GM12874 (cell line): ENCODE measurements around the gene RPP25.

Source experiments
- TF ChIP-seq, protein P1 (sequence below): IDR thresholded peaks from 2 replicates; pipeline ENCODE4 v1.5.1; 2011; ENCODE audit warnings: low read depth, mild to moderate bottlenecking, control low read depth, low read length, moderate library complexity; ENCODE audit not compliant: insufficient read depth

The RPP25 gene

GRCh38 chr15:74957476-74958035 is 984 bp upstream of the RPP25 start:
- TF ChIP-seq, protein P1, sequence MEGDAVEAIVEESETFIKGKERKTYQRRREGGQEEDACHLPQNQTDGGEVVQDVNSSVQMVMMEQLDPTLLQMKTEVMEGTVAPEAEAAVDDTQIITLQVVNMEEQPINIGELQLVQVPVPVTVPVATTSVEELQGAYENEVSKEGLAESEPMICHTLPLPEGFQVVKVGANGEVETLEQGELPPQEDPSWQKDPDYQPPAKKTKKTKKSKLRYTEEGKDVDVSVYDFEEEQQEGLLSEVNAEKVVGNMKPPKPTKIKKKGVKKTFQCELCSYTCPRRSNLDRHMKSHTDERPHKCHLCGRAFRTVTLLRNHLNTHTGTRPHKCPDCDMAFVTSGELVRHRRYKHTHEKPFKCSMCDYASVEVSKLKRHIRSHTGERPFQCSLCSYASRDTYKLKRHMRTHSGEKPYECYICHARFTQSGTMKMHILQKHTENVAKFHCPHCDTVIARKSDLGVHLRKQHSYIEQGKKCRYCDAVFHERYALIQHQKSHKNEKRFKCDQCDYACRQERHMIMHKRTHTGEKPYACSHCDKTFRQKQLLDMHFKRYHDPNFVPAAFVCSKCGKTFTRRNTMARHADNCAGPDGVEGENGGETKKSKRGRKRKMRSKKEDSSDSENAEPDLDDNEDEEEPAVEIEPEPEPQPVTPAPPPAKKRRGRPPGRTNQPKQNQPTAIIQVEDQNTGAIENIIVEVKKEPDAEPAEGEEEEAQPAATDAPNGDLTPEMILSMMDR, result no peak

GRCh38 chr15:74955796-74956647 is 550 bp downstream of the RPP25 start:
- TF ChIP-seq, protein P1, result peak; percentile 74

- TF ChIP-seq, protein P1, result no peak
Measured at GRCh38 chr15:74955017-74955416, 1.6 kb downstream of the RPP25 start.

DNA sequence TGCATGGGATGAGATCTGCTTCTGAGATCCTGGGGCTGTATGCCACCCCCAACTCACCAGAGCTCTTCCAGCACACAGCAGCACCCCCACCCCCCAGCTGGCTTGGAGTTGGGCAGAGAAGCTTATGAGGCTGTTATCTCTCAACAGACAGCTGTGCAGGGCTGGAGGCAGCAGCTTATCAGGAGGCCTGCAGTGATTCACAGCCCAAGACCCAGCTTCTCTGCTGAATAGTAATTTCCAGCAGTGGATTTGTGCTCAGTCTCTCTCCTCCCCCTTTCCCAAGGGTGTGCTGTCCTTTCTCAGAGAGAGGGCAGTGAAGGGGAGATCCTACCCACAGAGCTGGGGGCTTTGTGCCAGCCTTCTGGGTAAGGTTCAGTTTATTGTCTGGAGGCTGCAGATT is 2.1 kb downstream of the RPP25 start:
- TF ChIP-seq, protein P1, result no peak

DNA sequence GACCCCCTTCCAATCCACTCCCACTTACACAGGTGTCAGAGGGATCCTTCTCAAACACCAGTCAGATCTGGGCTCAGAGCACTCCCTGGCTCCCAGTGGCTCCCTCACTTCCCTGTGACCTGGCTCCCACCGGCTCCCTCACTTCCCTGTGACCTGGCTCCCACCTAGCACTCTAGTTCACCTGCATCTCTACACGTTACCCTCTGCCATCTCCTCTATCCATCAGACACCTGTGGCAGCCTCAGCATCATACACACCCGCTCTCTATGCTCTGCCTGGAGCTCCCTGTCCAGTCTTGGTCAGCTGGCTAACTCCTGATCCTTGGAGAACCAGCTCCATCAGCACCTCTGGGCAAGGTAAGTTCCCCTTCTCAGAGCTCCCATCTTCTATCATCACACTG is 5.6 kb downstream of the RPP25 start:
- TF ChIP-seq, protein P1, result no peak

GRCh38 chr15:74950078-74950908 is 6.3 kb downstream of the RPP25 start:
- TF ChIP-seq, protein P1, result peak; percentile 99
